OCI-LY3 (cell line): Measurements from ENCODE around the gene FAM98A.

ENCODE experiments used
- H2AFZ ChIP-seq: fragments of 200-600, 300-600 bp; shearing (Covaris generic); 2 replicates; pipeline ENCODE4 v1.6.0; 2014; ENCODE audit warnings: antibody characterized with exemption, low read depth, low read length
- H3K27ac ChIP-seq: fragments of 200-600, 300-600 bp; sonication (generic); 2 replicates; pipeline ENCODE4 v1.5.1; 2014; ENCODE audit warnings: mild to moderate bottlenecking, low read length, moderate library complexity, mixed read lengths
- H3K27me3 ChIP-seq: fragments of 200-600, 300-600 bp; sonication (generic); 2 replicates; pipeline ENCODE4 v1.6.1; 2014; ENCODE audit warnings: low read depth, low read length, mixed read lengths
- H3K36me3 ChIP-seq: fragments of 200-600, 300-600 bp; sonication (generic); replicated peaks from 2 replicates; pipeline ENCODE3; 2014; ENCODE audit warnings: low read depth, low read length, mixed read lengths
- H3K4me1 ChIP-seq: fragments of 300-600, 200-600 bp; sonication (generic); 2 replicates; pipeline ENCODE4 v1.6.1; 2014; ENCODE audit warnings: low read length, mixed read lengths
- H3K4me2 ChIP-seq: fragments of 200-600, 300-600 bp; sonication (generic); 2 replicates; pipeline ENCODE4 v1.6.1; 2014; ENCODE audit warnings: low read length, mixed read lengths
- H3K4me3 ChIP-seq: fragments of 300-600, 200-600 bp; sonication (generic); 2 replicates; pipeline ENCODE4 v1.5.1; 2014; ENCODE audit warnings: antibody characterized with exemption, mild to moderate bottlenecking, low read length, moderate library complexity
- H3K79me2 ChIP-seq: fragments of 300-600, 200-600 bp; shearing (Covaris generic); 2 replicates; pipeline ENCODE4 v1.6.1; 2014; ENCODE audit warnings: mild to moderate bottlenecking, low read length, mixed read lengths
- H3K9ac ChIP-seq: fragments of 300-600, 200-600 bp; shearing (Covaris generic); 2 replicates; pipeline ENCODE4 v1.6.0; 2014; ENCODE audit warnings: mild to moderate bottlenecking, low read length, moderate library complexity
- H3K9me3 ChIP-seq: fragments of 200-600, 300-600 bp; shearing (Covaris generic); 2 replicates; pipeline ENCODE4 v1.6.1; 2014; ENCODE audit warnings: low read length, mixed read lengths; ENCODE audit not compliant: insufficient read depth
- H4K20me1 ChIP-seq: fragments of 200-600, 300-600 bp; sonication (generic); 2 replicates; pipeline ENCODE4 v1.6.1; 2016; ENCODE audit warnings: low read length, mixed read lengths; ENCODE audit not compliant: insufficient read depth
- EZH2phosphoT487 ChIP-seq: fragments of 200-600 bp; shearing (Covaris generic); IDR thresholded peaks from 2 replicates; pipeline ENCODE4 v1.6.1; 2018; ENCODE audit warnings: antibody characterized with exemption, mixed run types, low read depth
- TF ChIP-seq, protein P1 (sequence below): fragments of 200-600, 300-600 bp; sonication (generic); IDR thresholded peaks from 2 replicates; pipeline ENCODE4 v1.5.1; 2014; ENCODE audit warnings: antibody characterized with exemption, low read length, low read depth

The FAM98A gene

GRCh38 chr2:33577084-33577483, 22.0 kb downstream of the FAM98A start:
- no peak overlapping the region for H2AFZ ChIP-seq
- H3K27ac ChIP-seq, result no peak overlapping the region
- no peak overlapping the region for H3K9ac ChIP-seq
- H3K79me2 ChIP-seq, result no peaks in the 10 kb centered on the region
- peaks cover 3% of the 10 kb centered on the region for H3K4me1 ChIP-seq
- TF ChIP-seq, protein P1, sequence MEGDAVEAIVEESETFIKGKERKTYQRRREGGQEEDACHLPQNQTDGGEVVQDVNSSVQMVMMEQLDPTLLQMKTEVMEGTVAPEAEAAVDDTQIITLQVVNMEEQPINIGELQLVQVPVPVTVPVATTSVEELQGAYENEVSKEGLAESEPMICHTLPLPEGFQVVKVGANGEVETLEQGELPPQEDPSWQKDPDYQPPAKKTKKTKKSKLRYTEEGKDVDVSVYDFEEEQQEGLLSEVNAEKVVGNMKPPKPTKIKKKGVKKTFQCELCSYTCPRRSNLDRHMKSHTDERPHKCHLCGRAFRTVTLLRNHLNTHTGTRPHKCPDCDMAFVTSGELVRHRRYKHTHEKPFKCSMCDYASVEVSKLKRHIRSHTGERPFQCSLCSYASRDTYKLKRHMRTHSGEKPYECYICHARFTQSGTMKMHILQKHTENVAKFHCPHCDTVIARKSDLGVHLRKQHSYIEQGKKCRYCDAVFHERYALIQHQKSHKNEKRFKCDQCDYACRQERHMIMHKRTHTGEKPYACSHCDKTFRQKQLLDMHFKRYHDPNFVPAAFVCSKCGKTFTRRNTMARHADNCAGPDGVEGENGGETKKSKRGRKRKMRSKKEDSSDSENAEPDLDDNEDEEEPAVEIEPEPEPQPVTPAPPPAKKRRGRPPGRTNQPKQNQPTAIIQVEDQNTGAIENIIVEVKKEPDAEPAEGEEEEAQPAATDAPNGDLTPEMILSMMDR, result no peak
- TF ChIP-seq EZH2phosphoT487, result no peak
- no peak overlapping the region for H3K4me2 ChIP-seq
- no peak overlapping the region for H3K4me3 ChIP-seq
- no peaks in the 10 kb centered on the region for H3K27me3 ChIP-seq
- no peaks in the 10 kb centered on the region for H3K9me3 ChIP-seq
- no peaks in the 10 kb centered on the region for H4K20me1 ChIP-seq
- H3K36me3 ChIP-seq, result peaks cover 3% of the 10 kb centered on the region

- Histone ChIP-seq H3K4me1 (no peaks in the 10 kb centered on the region), H3K27me3 (no peaks in the 10 kb centered on the region), H3K9me3 (no peaks in the 10 kb centered on the region), H3K4me3 (no peak overlapping the region), H3K79me2 (no peaks in the 10 kb centered on the region), H3K27ac (no peak overlapping the region), H3K4me2 (no peak overlapping the region), H3K9ac (no peak overlapping the region), H4K20me1 (no peaks in the 10 kb centered on the region), H3K36me3 (peaks cover 5% of the 10 kb centered on the region), H2AFZ (no peak overlapping the region)
- TF ChIP-seq, protein P1, result no peak
- no peak for TF ChIP-seq EZH2phosphoT487
These were observed 25.4 kb downstream of the FAM98A start for GRCh38 chr2:33573657-33574056.

DNA sequence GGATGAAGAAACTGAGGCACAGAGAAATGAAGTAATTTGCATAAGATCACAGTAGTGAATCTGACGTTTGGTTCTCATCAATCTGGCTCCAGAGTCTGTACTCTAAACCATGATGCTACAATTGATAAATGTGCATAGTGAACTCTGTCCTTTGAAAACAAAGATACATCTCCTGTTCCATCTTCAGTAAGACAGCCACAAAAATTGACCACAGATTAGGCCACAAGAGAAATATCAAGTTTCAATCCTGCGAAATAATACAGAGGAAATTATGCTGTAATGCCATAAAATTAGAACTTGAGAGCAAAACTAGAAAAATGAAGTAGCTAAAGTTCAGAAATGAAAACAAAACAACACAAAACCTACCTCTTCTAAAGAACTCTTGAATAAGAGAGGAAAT, 28.4 kb downstream of the FAM98A start:
- Histone ChIP-seq H3K27me3 (no peaks in the 10 kb centered on the region), H3K4me1 (no peaks in the 10 kb centered on the region), H3K79me2 (no peaks in the 10 kb centered on the region), H3K4me3 (no peak overlapping the region), H3K4me2 (no peak overlapping the region), H3K9me3 (no peaks in the 10 kb centered on the region), H3K27ac (no peak overlapping the region), H3K9ac (no peak overlapping the region), H2AFZ (no peak overlapping the region), H3K36me3 (peaks cover 20% of the 10 kb centered on the region), H4K20me1 (no peaks in the 10 kb centered on the region)
- TF ChIP-seq, protein P1, result no peak
- no peak for TF ChIP-seq EZH2phosphoT487

- TF ChIP-seq, protein P1, result no peak
- TF ChIP-seq EZH2phosphoT487, result no peak
- H3K27me3 ChIP-seq, result no peaks in the 10 kb centered on the region
- no peak overlapping the region for H3K4me3 ChIP-seq
- H3K36me3 ChIP-seq, result peaks cover 79% of the 10 kb centered on the region
- no peak overlapping the region for H2AFZ ChIP-seq
- H3K27ac ChIP-seq, result no peak overlapping the region
- H3K79me2 ChIP-seq, result no peaks in the 10 kb centered on the region; the same call in 1 of the 2 replicates
- H3K4me1 ChIP-seq, result no peaks in the 10 kb centered on the region
- H3K9me3 ChIP-seq, result no peaks in the 10 kb centered on the region
- no peaks in the 10 kb centered on the region for H4K20me1 ChIP-seq
- no peak overlapping the region for H3K4me2 ChIP-seq
- H3K9ac ChIP-seq, result no peak overlapping the region
These were observed 37.2 kb downstream of the FAM98A start for GRCh38 chr2:33561872-33562271.
